NT2/D1 (cell line): ENCODE data around the gene COL20A1.
"Not testable (repeated sequence)": the region's sequence is repeated elsewhere in the genome, so short reads cannot be mapped to it uniquely, and the experiment has no call there.

Experiments used
- DNase-seq: peaks from one replicate; pipeline ENCODE4 v3.0.0-alpha.2; 2011; ENCODE audit warnings: low read depth, low spot score
- H3K27me3 ChIP-seq: 2 replicates; pipeline ENCODE4 v1.6.0; 2011; ENCODE audit warnings: mild to moderate bottlenecking; ENCODE audit not compliant: insufficient read length, insufficient read depth
- H3K36me3 ChIP-seq: 2 replicates; pipeline ENCODE4 v1.6.1; 2011; ENCODE audit warnings: mild to moderate bottlenecking, low read length, mixed read lengths; ENCODE audit not compliant: insufficient read depth, insufficient read length
- H3K4me1 ChIP-seq: 2 replicates; pipeline ENCODE4 v1.5.1; 2011; ENCODE audit not compliant: insufficient read depth, insufficient read length
- H3K4me3 ChIP-seq: 2 replicates; pipeline ENCODE4 v1.5.1; 2011; ENCODE audit warnings: low read depth; ENCODE audit not compliant: insufficient read length
- H3K9ac ChIP-seq: 2 replicates; pipeline ENCODE4 v1.6.0; 2011; ENCODE audit warnings: low read depth; ENCODE audit not compliant: insufficient read length
- H3K9me3 ChIP-seq: 2 replicates; pipeline ENCODE4 v1.5.1; 2011; ENCODE audit warnings: mild to moderate bottlenecking, low read length; ENCODE audit not compliant: insufficient read depth
- SUZ12 ChIP-seq: IDR thresholded peaks from 2 replicates; pipeline ENCODE4 v1.6.1; 2011; ENCODE audit not compliant: insufficient read length, insufficient read depth; ENCODE audit errors: extremely low read depth
- YY1 ChIP-seq: IDR thresholded peaks from 2 replicates; pipeline ENCODE4 v1.6.1; 2011; ENCODE audit not compliant: insufficient read length, insufficient read depth
- ZNF274 ChIP-seq: IDR thresholded peaks from 2 replicates; pipeline ENCODE4 v1.6.1; 2011; ENCODE audit warnings: mild to moderate bottlenecking, low read depth, low read length

The COL20A1 gene

GRCh38 chr20:63337786-63338420 lies 44.9 kb downstream of the COL20A1 start:
- Histone ChIP-seq H3K4me1 (peaks cover 6% of the 10 kb centered on the region), H3K4me3 (no peak overlapping the region), H3K9me3 (peaks cover 7% of the 10 kb centered on the region; the same call in 1 of the 2 replicates), H3K27me3 (peaks cover 3% of the 10 kb centered on the region), H3K36me3 (no peaks in the 10 kb centered on the region), H3K9ac (no peak overlapping the region)
- DNase-seq = no peak
- TF ChIP-seq ZNF274 (no peak), SUZ12 (no peak), YY1 (no peak)

DNA sequence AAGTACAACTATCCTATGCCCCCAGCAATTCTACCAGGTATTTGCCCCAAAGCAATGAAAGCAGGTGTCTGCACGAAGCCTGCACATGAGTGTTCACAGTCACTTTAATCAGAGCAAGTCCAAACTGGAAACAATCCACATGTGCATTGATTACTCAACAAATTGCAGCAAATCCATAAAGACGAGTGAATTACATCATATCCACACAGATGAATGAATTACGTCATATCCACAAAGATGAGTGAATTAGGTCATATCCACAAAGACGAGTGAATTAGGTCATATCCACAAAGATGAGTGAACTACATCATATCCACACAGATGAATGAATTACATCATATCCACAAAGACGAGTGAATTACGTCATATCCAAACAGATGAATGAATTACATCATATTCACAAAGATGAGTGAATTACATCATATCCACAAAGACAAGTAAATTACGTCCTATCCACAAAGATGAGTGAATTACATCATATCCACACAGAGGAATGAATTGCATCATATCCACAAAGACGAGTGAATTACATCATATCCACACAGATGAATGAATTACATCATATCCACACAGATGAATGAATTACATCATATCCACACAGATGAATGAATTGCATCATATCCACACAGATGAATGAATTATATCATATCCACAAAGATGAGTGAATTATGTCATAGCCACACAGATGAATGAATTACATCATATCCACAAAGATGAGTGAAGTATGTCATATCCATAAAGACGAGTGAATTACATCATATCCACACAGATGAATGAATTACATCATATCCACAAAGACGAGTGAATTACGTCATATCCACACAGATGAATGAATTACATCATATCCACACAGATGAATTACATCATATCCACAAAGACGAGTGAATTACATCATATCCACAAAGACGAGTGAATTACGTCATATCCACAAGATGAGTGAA lies 46.4 kb downstream of the COL20A1 start:
- H3K27me3 ChIP-seq, H3K4me3 ChIP-seq, DNase-seq, H3K9me3 ChIP-seq, H3K36me3 ChIP-seq, H3K9ac ChIP-seq: not testable (repeated sequence)
- peaks cover 11% of the 10 kb centered on the region for H3K4me1 ChIP-seq

DNA sequence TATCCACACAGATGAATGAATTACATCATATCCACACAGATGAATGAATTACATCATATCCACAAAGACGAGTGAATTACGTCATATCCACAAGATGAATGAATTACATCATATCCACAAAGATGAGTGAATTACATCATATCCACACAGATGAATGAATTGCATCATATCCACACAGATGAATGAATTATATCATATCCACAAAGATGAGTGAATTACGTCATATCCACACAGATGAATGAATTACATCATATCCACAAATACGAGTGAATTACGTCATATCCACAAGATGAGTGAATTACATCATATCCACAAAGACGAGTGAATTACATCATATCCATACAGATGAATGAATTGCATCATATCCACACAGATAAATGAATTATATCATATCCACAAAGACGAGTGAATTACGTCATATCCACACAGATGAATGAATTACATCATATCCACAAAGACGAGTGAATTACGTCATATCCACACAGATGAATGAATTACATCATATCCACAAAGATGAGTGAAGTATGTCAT lies 47.2 kb downstream of the COL20A1 start:
- H3K9ac ChIP-seq, H3K4me3 ChIP-seq, H3K27me3 ChIP-seq, DNase-seq, H3K9me3 ChIP-seq, H3K36me3 ChIP-seq: not testable (repeated sequence)
- peaks cover 11% of the 10 kb centered on the region for H3K4me1 ChIP-seq

DNA sequence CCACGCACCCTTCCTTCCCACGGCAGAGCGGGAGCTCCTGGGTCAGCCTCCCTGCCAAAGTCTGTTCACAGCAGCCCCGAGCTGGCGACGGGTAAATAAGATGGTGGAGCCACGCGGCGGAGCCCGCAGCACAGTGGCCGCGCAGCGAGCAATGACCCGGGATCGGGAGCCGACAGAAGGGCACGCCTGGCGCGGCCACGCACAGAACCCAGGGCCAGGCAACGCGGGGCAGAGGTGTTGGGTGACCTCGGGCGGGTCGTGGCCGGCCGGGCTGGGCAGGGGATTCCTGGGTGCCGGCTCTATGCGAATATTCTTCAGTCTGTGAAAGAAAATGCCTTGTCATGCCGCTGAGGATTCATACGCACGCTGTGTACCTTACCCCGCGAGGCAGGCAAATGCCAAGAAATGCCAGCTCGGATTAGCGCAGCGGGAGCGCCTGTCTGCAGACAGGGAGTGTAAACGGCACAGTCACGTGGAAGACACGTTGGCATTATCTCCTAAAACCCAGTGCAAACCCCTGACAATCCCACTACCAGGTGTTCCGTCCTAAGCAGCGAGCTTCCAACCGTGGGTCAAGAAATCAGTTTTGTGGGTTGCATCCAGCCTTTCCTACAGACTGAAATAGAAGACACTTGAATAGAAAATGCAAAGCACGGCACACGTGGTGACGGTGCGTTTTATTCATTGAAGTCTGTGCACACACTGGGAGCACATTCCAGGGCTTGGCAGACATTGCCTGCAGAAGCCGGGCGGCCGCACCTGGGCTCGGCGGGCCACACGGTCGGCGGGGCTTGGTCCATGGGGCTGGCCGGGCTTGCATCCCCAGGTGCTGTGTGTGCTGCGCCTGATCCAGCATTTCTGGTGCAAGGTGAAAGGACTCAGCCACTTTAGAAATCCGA lies 49.8 kb downstream of the COL20A1 start:
- H3K36me3 ChIP-seq = no peaks in the 10 kb centered on the region
- no peak overlapping the region for H3K4me3 ChIP-seq
- DNase-seq = no peak
- TF ChIP-seq ZNF274 (no peak), YY1 (no peak), SUZ12 (no peak)
- no peaks in the 10 kb centered on the region for H3K9me3 ChIP-seq
- H3K9ac ChIP-seq = peak overlapping the region; percentile 13
- H3K27me3 ChIP-seq = peaks cover 3% of the 10 kb centered on the region
- H3K4me1 ChIP-seq = peaks cover 13% of the 10 kb centered on the region

- no peak for DNase-seq
- Histone ChIP-seq H3K36me3 (no peaks in the 10 kb centered on the region), H3K9me3 (no peaks in the 10 kb centered on the region), H3K27me3 (no peaks in the 10 kb centered on the region), H3K4me1 (peaks cover 13% of the 10 kb centered on the region), H3K4me3 (no peak overlapping the region), H3K9ac (peak overlapping the region; percentile 3)
- TF ChIP-seq SUZ12 = no peak
- no peak for TF ChIP-seq ZNF274
- TF ChIP-seq YY1 = no peak
Observed at GRCh38 chr20:63343460-63344445, 50.8 kb downstream of the COL20A1 start.

GRCh38 chr20:63344616-63345327 lies 51.8 kb downstream of the COL20A1 start:
- no peak for DNase-seq
- Histone ChIP-seq H3K4me1 (peaks cover 13% of the 10 kb centered on the region), H3K9ac (no peak overlapping the region), H3K27me3 (no peaks in the 10 kb centered on the region), H3K9me3 (no peaks in the 10 kb centered on the region), H3K4me3 (no peak overlapping the region), H3K36me3 (no peaks in the 10 kb centered on the region)
- TF ChIP-seq ZNF274 = no peak
- TF ChIP-seq YY1 = no peak
- no peak for TF ChIP-seq SUZ12
